ENCODE measurements around the gene CRYGN. TPM values are rescaled to one million over a fixed set of nuclear protein-coding genes. Genes with fewer than 3 reads are reported as not detected.
A peak's percentile ranks its signal among the peaks of the same experiment; 100 is the strongest.

Gene CRYGN
- total RNA-seq, 6 donors from 2014 or later = 0.43 to 0.61 TPM; not detected in 4

DNA sequence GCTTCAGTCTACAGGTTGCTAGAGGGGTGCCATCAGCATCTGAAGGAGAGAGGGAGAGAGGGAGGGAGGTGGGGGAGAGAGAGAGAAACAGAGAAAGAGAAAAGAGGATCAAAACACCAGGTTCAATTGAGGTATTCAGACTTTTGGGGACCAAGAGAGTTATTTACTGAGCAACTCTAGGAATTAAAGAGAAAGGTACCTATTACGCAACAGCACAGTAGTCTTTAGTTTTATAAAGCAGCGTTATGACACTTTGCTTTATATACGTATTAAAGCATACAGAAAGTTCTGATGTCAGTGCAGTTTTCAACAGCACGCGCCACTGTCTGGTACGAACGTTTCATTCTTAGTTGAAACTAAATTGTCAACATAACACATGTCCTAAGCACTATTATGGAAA, 37.9 kb upstream of the CRYGN start:
- no peak overlapping the region for H3K4me3 ChIP-seq
- peaks cover 0 to 31% (median 7%) of the 10 kb centered on the region in 4 donors for H3K36me3 ChIP-seq
- no peak for TF ChIP-seq EP300 (IDR thresholded peaks at IDR 0.05)
- TF ChIP-seq, protein P1, sequence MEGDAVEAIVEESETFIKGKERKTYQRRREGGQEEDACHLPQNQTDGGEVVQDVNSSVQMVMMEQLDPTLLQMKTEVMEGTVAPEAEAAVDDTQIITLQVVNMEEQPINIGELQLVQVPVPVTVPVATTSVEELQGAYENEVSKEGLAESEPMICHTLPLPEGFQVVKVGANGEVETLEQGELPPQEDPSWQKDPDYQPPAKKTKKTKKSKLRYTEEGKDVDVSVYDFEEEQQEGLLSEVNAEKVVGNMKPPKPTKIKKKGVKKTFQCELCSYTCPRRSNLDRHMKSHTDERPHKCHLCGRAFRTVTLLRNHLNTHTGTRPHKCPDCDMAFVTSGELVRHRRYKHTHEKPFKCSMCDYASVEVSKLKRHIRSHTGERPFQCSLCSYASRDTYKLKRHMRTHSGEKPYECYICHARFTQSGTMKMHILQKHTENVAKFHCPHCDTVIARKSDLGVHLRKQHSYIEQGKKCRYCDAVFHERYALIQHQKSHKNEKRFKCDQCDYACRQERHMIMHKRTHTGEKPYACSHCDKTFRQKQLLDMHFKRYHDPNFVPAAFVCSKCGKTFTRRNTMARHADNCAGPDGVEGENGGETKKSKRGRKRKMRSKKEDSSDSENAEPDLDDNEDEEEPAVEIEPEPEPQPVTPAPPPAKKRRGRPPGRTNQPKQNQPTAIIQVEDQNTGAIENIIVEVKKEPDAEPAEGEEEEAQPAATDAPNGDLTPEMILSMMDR (IDR thresholded peaks at IDR 0.05) = no peak
- TF ChIP-seq POLR2A (IDR thresholded peaks at IDR 0.05) = no peak
- TF ChIP-seq POLR2AphosphoS5 (IDR thresholded peaks at IDR 0.05) = no peak
- WGBS, 2 donors = 93% methylated on average over 7 of the region's 7 CpGs
- ATAC-seq (ENCODE audit: low FRiP score in 2 of 2) = no peak
- H3K4me1 ChIP-seq = peaks cover 0 to 16% (median 6%) of the 10 kb centered on the region in 4 donors
- no peaks in the 10 kb centered on the region for H3K27me3 ChIP-seq
- H3K27ac ChIP-seq = no peak overlapping the region
- no peaks in the 10 kb centered on the region for H3K9me3 ChIP-seq
- DNase-seq = no peak

DNA sequence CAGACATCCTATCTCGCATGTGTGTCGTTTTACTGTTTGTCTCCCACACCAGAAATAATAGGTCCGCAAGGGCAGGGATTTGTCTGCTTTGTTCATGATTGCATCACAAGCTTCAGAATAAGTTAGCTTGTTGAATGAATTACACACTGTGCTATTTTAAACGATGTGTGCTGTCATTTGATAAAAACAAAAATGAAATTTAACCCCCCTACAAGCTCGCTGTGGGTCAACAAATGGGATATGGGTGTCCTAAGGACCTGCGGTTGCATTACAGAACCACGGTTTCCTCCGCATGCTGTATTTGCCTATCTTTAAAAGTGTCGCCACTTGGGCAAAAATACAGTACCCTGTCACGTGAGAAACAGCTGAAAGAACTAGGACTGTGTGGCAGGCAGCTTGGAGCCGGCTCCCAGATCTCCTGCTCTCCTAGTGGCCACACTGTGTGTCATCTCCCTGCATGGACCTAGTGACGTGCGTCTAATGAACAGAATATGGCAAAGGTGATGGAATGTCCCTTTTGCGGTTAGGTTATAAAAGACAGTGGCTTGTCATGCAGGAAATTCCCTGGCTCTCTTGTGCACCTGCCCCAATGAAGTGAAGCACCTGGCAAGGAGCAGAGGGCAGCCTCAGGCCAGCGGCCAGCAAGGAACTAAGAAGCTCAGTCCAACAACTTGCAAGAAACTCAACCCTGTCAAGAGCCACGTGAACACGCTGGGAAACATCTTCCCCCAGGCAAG, 32.9 kb upstream of the CRYGN start:
- H3K36me3 ChIP-seq = peaks cover 0 to 54% (median 26%) of the 10 kb centered on the region in 4 donors
- 69 to 82% methylated on average over 17 of the region's 17 CpGs for WGBS, 2 donors
- peaks cover 0 to 12% (median 6%) of the 10 kb centered on the region in 4 donors for H3K4me1 ChIP-seq
- TF ChIP-seq POLR2A (IDR thresholded peaks at IDR 0.05) (no peak), POLR2AphosphoS5 (IDR thresholded peaks at IDR 0.05) (no peak), EP300 (IDR thresholded peaks at IDR 0.05) (no peak)
- TF ChIP-seq, protein P1 (IDR thresholded peaks at IDR 0.05) = no peak
- H3K27ac ChIP-seq = no peak overlapping the region
- no peaks in the 10 kb centered on the region for H3K9me3 ChIP-seq
- no peak for DNase-seq
- peak in 1 of 2 donors; percentile 12 for ATAC-seq (ENCODE audit: low FRiP score in 2 of 2)
- H3K27me3 ChIP-seq = no peaks in the 10 kb centered on the region
- no peak overlapping the region for H3K4me3 ChIP-seq

GRCh38 chr7:151470711-151471110, 30.8 kb upstream of the CRYGN start:
- Histone ChIP-seq H3K4me3 (no peak overlapping the region), H3K36me3 (peaks cover 9 to 56% (median 35%) of the 10 kb centered on the region in 4 donors), H3K4me1 (peaks cover 0 to 12% (median 6%) of the 10 kb centered on the region in 4 donors), H3K9me3 (no peaks in the 10 kb centered on the region), H3K27me3 (no peaks in the 10 kb centered on the region), H3K27ac (no peak overlapping the region)
- TF ChIP-seq, protein P1 (IDR thresholded peaks at IDR 0.05) = no peak
- TF ChIP-seq POLR2A (IDR thresholded peaks at IDR 0.05) = no peak
- no peak for TF ChIP-seq POLR2AphosphoS5 (IDR thresholded peaks at IDR 0.05)
- no peak for TF ChIP-seq EP300 (IDR thresholded peaks at IDR 0.05)
- ATAC-seq (ENCODE audit: low FRiP score in 2 of 2) (no peak), DNase-seq (no peak)
- WGBS, 2 donors = 72 to 88% methylated on average over 2 of the region's 2 CpGs

GRCh38 chr7:151469281-151469680, 29.3 kb upstream of the CRYGN start:
- peak in 1 of 2 donors; percentile 49 for DNase-seq
- TF ChIP-seq EP300 (IDR thresholded peaks at IDR 0.05) = no peak
- TF ChIP-seq, protein P1 (IDR thresholded peaks at IDR 0.05) = no peak
- no peak for TF ChIP-seq POLR2AphosphoS5 (IDR thresholded peaks at IDR 0.05)
- TF ChIP-seq POLR2A (IDR thresholded peaks at IDR 0.05) = no peak
- no peak overlapping the region for H3K4me3 ChIP-seq
- no peaks in the 10 kb centered on the region for H3K27me3 ChIP-seq
- H3K27ac ChIP-seq = no peak overlapping the region
- WGBS, 2 donors = 52 to 64% methylated on average over 5 of the region's 5 CpGs
- peaks cover 9 to 69% (median 46%) of the 10 kb centered on the region in 4 donors for H3K36me3 ChIP-seq
- H3K9me3 ChIP-seq = no peaks in the 10 kb centered on the region
- ATAC-seq (ENCODE audit: low FRiP score in 2 of 2) = no peak
- peaks cover 0 to 12% (median 6%) of the 10 kb centered on the region in 4 donors for H3K4me1 ChIP-seq
